A673 (cell line): Measurements from ENCODE around the gene ARHGAP44.

Experiments used
- EZH2 ChIP-seq: fragments of 200-600 bp; sonication (generic); IDR thresholded peaks from 2 replicates; pipeline ENCODE4 v1.6.1; 2017; ENCODE audit warnings: borderline replicate concordance, low read depth, mild to moderate bottlenecking, mixed read lengths, antibody characterized with exemption, low read length; ENCODE audit not compliant: poor library complexity, severe bottlenecking
- TF ChIP-seq, protein P1 (sequence below): fragments of 300-800, 200-600 bp; sonication (generic); conservative IDR thresholded peaks from 2 replicates; pipeline ENCODE4 v1.5.1; 2017; ENCODE audit warnings: low read depth, mild to moderate bottlenecking, antibody characterized with exemption, low read length, moderate library complexity, mixed read lengths

DNA sequence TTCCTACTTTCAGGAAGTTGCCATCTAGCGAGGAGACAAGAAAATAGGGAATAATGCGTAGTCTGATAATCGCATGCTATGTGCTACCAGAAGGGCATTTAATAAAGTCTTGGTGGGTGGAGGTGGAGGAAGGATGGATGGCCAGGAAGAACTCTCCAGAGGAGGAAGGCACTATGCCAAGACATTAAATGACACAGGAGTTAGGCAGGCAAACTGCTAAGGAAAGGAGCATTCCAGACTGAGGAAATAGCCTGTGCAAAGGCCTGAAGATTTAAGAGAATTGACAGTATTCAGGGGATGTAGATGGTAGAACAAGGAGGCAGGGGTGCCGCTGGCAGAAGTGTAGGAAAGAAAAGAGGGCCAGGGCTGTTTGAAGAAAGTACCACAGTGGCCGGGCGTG, 19.3 kb upstream of the ARHGAP44 start:
- no peak for TF ChIP-seq EZH2
- TF ChIP-seq, protein P1, sequence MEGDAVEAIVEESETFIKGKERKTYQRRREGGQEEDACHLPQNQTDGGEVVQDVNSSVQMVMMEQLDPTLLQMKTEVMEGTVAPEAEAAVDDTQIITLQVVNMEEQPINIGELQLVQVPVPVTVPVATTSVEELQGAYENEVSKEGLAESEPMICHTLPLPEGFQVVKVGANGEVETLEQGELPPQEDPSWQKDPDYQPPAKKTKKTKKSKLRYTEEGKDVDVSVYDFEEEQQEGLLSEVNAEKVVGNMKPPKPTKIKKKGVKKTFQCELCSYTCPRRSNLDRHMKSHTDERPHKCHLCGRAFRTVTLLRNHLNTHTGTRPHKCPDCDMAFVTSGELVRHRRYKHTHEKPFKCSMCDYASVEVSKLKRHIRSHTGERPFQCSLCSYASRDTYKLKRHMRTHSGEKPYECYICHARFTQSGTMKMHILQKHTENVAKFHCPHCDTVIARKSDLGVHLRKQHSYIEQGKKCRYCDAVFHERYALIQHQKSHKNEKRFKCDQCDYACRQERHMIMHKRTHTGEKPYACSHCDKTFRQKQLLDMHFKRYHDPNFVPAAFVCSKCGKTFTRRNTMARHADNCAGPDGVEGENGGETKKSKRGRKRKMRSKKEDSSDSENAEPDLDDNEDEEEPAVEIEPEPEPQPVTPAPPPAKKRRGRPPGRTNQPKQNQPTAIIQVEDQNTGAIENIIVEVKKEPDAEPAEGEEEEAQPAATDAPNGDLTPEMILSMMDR: no peak
